NCI-H1417 (cell line): ENCODE results near the gene CSRNP2.
A peak's percentile ranks its signal among the peaks of the same experiment; 100 is the strongest.
"Not testable (repeated sequence)": the region's sequence is repeated elsewhere in the genome, so short reads cannot be mapped to it uniquely, and the experiment has no call there.

Experiments used
- DNase-seq, 3 experiments: peaks; one replicate each; lab custom pipeline; 2025; lab: John Stamatoyannopoulos, UW

The CSRNP2 gene

DNA sequence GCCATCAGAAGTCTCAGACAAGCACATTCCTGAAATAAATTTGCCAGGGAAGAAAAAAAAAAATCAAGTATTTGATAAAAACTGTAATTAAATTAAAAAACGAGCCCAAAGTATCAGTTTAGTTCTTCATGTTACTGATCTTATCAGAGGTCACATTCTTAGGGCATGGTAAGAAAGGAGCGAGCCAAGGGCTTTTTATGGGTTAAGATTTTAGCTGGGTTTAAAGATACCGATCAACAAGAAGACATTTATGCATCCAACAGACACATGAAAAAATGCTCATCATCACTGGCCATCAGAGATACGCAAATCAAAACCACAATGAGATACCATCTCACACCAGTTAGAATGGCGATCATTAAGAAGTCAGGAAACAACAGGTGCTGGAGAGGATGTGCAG lies 5.0 kb downstream of the CSRNP2 start:
- not testable (repeated sequence) for DNase-seq

GRCh38 chr12:51077930-51078329 lies 5.5 kb downstream of the CSRNP2 start:
- no peak for DNase-seq

DNA sequence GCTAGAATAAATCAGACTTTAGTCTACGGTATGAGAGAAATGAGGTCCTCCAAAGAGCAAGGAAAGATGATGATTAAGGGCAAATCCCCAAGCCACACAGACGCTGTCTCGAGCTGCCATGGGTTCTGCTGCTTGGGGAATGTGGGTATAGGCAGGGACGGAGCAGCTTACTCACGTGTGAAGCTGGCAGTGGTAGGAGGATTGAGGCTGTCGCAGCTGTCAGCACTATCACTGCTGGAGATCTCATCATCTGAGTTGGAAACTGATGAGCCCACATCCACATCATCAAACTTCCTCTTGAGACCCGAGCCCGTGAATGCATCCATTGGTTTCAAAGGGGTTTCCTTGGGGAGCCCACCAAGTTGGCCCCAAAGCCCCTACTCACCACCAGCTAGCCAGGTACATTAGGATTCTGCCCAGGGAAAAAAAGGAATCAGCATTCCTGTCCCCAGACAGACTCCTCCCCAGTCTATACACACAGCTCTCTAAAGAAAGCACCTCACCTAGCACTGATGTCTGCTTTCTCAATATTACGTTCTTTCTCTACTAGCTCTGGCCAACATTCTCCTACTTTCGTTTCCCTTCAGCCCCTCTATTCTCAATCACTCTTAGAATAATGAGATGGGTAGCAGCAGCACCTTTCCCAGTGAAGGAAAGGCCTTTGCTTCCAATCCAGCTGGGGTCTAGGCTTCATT lies 7.0 kb downstream of the CSRNP2 start:
- no peak for DNase-seq

- no peak for DNase-seq
Observed at GRCh38 chr12:51075390-51075789, 8.0 kb downstream of the CSRNP2 start.

GRCh38 chr12:51071663-51072062 lies 11.7 kb downstream of the CSRNP2 start:
- no peak for DNase-seq

- no peak for DNase-seq
Observed at GRCh38 chr12:51070004-51070403, 13.4 kb downstream of the CSRNP2 start.

GRCh38 chr12:51067771-51068170 lies 15.6 kb downstream of the CSRNP2 start:
- no peak for DNase-seq

DNA sequence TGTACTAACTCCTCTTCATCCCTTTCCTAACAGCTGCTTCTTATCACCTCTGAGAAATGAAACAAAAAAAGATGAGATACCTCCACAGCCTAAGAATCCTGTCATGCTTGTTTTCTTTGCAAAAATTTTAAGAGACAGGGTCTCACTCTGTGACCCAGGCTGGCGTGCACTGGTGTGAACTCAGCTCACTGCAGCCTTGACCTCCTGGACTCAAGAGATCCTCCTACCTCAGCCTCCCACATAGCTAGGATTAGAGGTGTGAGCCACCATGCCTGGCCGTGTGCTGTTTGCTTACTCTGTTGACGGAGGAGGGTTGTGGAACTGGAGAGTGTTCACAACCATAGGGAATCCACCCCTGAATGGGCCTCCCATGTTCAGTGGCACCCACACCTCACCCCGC lies 16.2 kb downstream of the CSRNP2 start:
- DNase-seq = no peak

- DNase-seq = no peak
Observed at GRCh38 chr12:51065530-51065929, 17.9 kb downstream of the CSRNP2 start.

GRCh38 chr12:51062631-51063397 lies 20.6 kb downstream of the CSRNP2 start:
- no peak for DNase-seq

GRCh38 chr12:51059086-51059485 lies 24.3 kb downstream of the CSRNP2 start:
- DNase-seq = no peak

DNA sequence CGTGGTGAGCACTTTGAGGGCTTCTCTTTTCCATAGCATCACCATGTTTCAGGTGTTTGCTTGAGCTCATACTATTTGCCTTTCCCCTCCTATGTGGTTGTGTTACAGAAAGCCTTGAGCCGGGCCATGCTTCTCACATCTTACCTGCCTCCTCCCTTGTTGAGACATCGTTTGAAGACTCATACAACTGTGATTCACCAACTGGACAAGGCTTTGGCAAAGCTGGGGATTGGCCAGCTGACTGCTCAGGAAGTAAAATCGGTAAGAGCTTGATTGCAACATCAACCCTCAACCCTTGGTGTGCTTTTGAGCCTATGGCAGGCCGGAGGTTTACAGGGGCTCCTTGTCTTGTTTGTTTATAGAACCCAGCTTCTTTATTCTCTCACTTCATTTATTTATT lies 27.2 kb downstream of the CSRNP2 start:
- no peak for DNase-seq

DNA sequence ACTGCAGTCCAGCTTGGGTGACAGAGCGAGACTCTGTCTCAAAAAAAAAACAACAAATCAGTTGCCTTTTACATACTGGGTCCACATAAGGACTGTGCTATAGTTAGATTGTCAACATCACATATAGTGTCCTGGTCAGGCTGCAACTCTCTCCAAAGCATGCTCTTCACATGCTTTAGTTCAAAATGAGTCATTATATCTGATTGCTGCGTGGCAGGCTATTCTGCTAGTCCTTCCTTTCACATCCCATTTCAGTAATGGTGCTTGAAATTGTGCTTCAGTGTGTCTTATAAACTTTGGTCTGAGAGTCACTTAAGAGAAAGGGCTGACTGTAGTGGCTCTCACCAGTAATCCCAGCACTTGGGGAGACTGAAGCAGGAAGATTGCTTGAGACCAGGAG lies 28.3 kb downstream of the CSRNP2 start:
- no peak for DNase-seq

GRCh38 chr12:51051787-51052186 lies 31.6 kb downstream of the CSRNP2 start:
- DNase-seq = no peak

DNA sequence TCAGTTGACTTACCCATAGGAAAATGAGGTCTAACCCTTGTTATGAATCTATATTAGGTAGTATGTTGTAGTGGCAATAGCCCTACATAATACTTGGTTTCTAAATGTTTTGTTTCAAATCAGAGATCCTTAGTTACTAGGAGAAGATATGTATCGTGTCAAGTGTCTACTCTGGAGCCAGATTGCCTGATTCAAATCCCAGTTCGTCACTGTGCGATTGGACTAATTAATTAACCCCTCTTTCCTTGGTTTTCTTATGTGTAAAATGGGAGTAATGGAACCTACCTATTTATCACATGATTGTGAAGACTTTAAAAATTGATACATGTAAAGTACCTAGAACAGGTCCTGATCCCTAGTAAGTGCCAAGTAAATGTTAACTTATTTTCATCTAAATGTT lies 33.9 kb downstream of the CSRNP2 start:
- no peak for DNase-seq

- peak in 2 of 3 experiments; percentile 46 to 68 for DNase-seq
Observed at GRCh38 chr12:51048661-51049251, 34.6 kb downstream of the CSRNP2 start.

- DNase-seq = peak; percentile 98 to 99 (median 98)
Observed at GRCh38 chr12:51047655-51048540, 35.5 kb downstream of the CSRNP2 start, which contains the start of gene LETMD1. Gene LETMD1 (plus strand): TSS chr12:51048327. CDS start chr12:51048357, 30 bp downstream.

DNA sequence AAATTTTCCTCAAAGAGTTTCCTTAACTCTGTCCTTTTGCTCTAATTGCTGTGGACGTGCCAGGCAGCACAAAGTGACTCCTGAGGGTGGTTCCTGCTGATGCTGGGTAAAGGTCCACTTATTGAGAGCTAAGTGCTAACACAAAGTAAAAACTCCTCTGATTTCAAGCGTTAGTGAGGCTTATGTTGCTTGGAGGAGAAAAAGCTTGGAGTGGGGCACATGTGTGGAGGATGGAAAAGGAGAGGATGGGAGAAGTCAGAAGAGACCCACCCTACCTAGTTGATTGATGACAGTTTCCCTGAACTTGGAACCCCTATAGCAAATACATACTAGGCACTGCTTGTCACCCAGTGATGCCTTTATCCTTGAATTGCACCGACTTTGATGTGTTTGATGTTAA lies 47.1 kb downstream of the CSRNP2 start:
- DNase-seq = no peak

GRCh38 chr12:51033457-51034089 lies 49.8 kb downstream of the CSRNP2 start:
- DNase-seq = no peak

DNA sequence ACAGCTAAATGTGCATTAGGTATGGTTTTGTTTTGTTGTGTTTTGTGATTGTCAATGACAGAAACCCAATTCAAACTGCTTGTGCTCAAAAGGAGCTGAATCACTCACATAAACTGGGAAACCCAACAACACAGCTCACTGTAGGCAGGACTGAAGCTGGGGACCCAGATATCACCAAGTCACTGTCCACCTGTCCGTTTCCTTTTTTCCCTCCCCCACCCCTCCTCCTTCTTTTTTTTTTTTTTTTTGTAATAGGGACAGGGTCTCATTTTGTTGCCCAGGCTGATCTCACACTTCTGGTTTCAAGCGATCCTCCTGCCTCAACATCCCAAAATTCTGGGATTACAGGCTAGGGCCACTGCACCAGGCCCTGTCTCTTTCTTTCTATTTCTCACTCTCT lies 50.3 kb downstream of the CSRNP2 start:
- no peak for DNase-seq

DNA sequence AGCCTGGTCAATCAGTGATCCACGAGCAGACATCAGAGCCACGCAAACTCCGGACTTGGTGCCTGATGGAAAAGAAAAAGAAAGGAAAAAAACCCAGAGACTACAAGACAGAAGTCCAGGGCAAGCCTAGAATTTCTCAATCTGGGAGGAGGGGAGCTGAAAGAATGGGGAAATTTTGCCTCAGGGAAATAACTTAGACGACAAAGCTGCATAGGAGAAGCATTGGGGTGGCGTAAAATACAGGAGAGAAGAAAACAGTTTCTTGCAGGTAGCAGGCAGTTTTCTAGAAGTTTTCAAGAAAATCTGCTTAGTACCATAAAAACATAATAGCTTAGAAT lies 54.6 kb downstream of the CSRNP2 start:
- no peak for DNase-seq
